Trophoblast cell (in vitro differentiated cells and primary cell): ENCODE data around the gene XYLT1.

Experiments used
- DNase-seq, 2 donors: peaks; one replicate each; pipeline ENCODE4 v3.0.0-alpha.2; 2016
- H2AFZ ChIP-seq: 2 replicates; pipeline ENCODE4 v1.6.1; 2013; ENCODE audit warnings: low read length, moderate library complexity, mild to moderate bottlenecking; ENCODE audit not compliant: insufficient read depth, poor library complexity
- H2AK5ac ChIP-seq: 2 replicates; pipeline ENCODE4 v1.6.1; 2013; ENCODE audit warnings: mild to moderate bottlenecking, low read length
- H2BK120ac ChIP-seq: 2 replicates; pipeline ENCODE4 v1.6.1; 2013; ENCODE audit warnings: low read length, mild to moderate bottlenecking, moderate library complexity; ENCODE audit not compliant: insufficient read depth, poor library complexity
- H2BK12ac ChIP-seq: 2 replicates; pipeline ENCODE4 v1.6.1; 2013; ENCODE audit warnings: mild to moderate bottlenecking, low read length, moderate library complexity
- H2BK5ac ChIP-seq: 2 replicates; pipeline ENCODE4 v1.6.1; 2013; ENCODE audit warnings: low read length, low read depth, moderate library complexity, mild to moderate bottlenecking; ENCODE audit not compliant: poor library complexity
- H3K14ac ChIP-seq: 2 replicates; pipeline ENCODE4 v1.6.1; 2013; ENCODE audit warnings: mild to moderate bottlenecking, low read length
- H3K18ac ChIP-seq: 2 replicates; pipeline ENCODE4 v1.6.1; 2013; ENCODE audit warnings: mild to moderate bottlenecking, low read length
- H3K23ac ChIP-seq: 2 replicates; pipeline ENCODE4 v1.6.1; 2013; ENCODE audit warnings: low read length
- H3K27ac ChIP-seq: 2 replicates; pipeline ENCODE4 v1.5.1; 2013; ENCODE audit warnings: low read depth, mild to moderate bottlenecking, inconsistent platforms, low read length, moderate library complexity
- H3K27me3 ChIP-seq: 2 replicates; pipeline ENCODE4 v1.6.1; 2013; ENCODE audit warnings: inconsistent platforms, mild to moderate bottlenecking, low read length, moderate library complexity; ENCODE audit not compliant: insufficient read depth
- H3K36me3 ChIP-seq, 2 experiments: 1 replicate in 1 of 2; 2 replicates in 1 of 2; pipeline ENCODE4 v1.6.1; 2013; ENCODE audit warnings: low read length in 2 of 2, mild to moderate bottlenecking in 2 of 2, moderate library complexity in 1 of 2; ENCODE audit not compliant: insufficient read depth in 2 of 2, control insufficient read depth in 1 of 2
- H3K4ac ChIP-seq: 2 replicates; pipeline ENCODE4 v1.6.1; 2013; ENCODE audit warnings: low read depth, mild to moderate bottlenecking, low read length, moderate library complexity
- H3K4me1 ChIP-seq, 2 experiments: 1 replicate in 1 of 2; 2 replicates in 1 of 2; pipeline ENCODE4 v1.6.1; 2013; ENCODE audit warnings: low read length in 2 of 2, mild to moderate bottlenecking in 2 of 2, moderate library complexity in 1 of 2; ENCODE audit not compliant: insufficient read depth in 2 of 2, control insufficient read depth in 1 of 2
- H3K4me2 ChIP-seq: 2 replicates; pipeline ENCODE4 v1.6.1; 2013; ENCODE audit warnings: inconsistent platforms, mild to moderate bottlenecking, low read length, moderate library complexity
- H3K4me3 ChIP-seq: 2 replicates; pipeline ENCODE4 v1.5.1; 2013; ENCODE audit warnings: mild to moderate bottlenecking, low read depth, low read length, inconsistent platforms
- H3K79me1 ChIP-seq: one replicate; pipeline ENCODE4 v1.6.1; 2013; ENCODE audit warnings: low read length
- H3K79me2 ChIP-seq: 2 replicates; pipeline ENCODE4 v1.6.1; 2013; ENCODE audit warnings: low read length, mild to moderate bottlenecking; ENCODE audit not compliant: control insufficient read depth, insufficient read depth, poor library complexity
- H3K9ac ChIP-seq: 2 replicates; pipeline ENCODE4 v1.6.1; 2013; ENCODE audit warnings: mild to moderate bottlenecking, low read length
- H3K9me3 ChIP-seq: 2 replicates; pipeline ENCODE4 v1.6.1; 2013; ENCODE audit warnings: low read depth, mild to moderate bottlenecking, control low read depth, inconsistent platforms, low read length; ENCODE audit not compliant: insufficient read depth
- H4K12ac ChIP-seq: 2 replicates; pipeline ENCODE4 v1.6.1; 2013; ENCODE audit warnings: low read depth, mild to moderate bottlenecking, low read length, moderate library complexity
- H4K8ac ChIP-seq: 2 replicates; pipeline ENCODE4 v1.6.1; 2013; ENCODE audit warnings: low read depth, mild to moderate bottlenecking, low read length, moderate library complexity
- H4K91ac ChIP-seq: one replicate; pipeline ENCODE4 v1.6.1; 2013; ENCODE audit warnings: low read depth, mild to moderate bottlenecking, low read length, moderate library complexity
- WGBS: extraction: QIAGEN DNeasy Blood & Tissue Kit; methylation state at CpG from one replicate; pipeline ENCODE4 v1.1.7; 2013; ENCODE audit warnings: missing lambda C conversion rate; ENCODE audit not compliant: insufficient read length, insufficient coverage; ENCODE audit errors: extremely low coverage; 5-methylcytosine and 5-hydroxymethylcytosine counted together

The XYLT1 gene

GRCh38 chr16:17126156-17126555 lies 344.6 kb downstream of the XYLT1 start:
- Histone ChIP-seq H3K23ac (no peak overlapping the region), H2AK5ac (no peak overlapping the region), H4K12ac (no peak overlapping the region), H4K8ac (no peak overlapping the region), H3K14ac (no peak overlapping the region), H2BK5ac (no peak overlapping the region), H3K4me3 (no peak overlapping the region), H3K4me2 (no peak overlapping the region), H3K36me3 (peaks cover 2 to 4% of the 10 kb centered on the region in 2 experiments), H3K27ac (no peak overlapping the region), H3K79me1 (no peaks in the 10 kb centered on the region), H3K9me3 (no peaks in the 10 kb centered on the region), H3K18ac (no peak overlapping the region), H3K4me1 (no peaks in the 10 kb centered on the region), H2BK120ac (no peak overlapping the region), H2AFZ (no peak overlapping the region), H2BK12ac (no peak overlapping the region), H4K91ac (no peak overlapping the region), H3K4ac (no peak overlapping the region), H3K9ac (no peak overlapping the region), H3K79me2 (no peaks in the 10 kb centered on the region), H3K27me3 (no peaks in the 10 kb centered on the region)
- no peak for DNase-seq
- WGBS = no CpG with 5 or more reads among the region's 3 CpGs

DNA sequence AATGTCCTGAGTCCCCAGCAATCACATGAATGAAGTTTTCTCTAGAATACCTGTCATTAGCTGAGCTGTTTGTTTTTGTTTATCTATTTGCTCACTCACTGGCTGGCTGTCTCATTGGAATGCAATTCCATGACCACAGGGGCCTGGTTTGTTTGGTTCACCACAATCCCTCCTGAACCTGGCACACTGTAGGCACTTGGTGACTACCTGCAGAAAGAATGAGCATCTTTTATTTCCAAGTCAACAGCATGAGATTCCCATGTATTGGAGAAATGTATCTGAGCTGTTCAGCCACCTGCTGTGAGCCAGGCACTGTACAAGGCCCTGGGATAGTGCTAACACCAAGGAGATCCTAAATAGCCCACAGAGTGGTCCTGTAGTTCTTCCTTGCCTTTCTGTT lies 345.1 kb downstream of the XYLT1 start:
- no peaks in the 10 kb centered on the region for H3K4me1 ChIP-seq
- H3K4me3 ChIP-seq = no peak overlapping the region
- H3K9ac ChIP-seq = no peak overlapping the region
- no peak overlapping the region for H2AK5ac ChIP-seq
- H3K79me2 ChIP-seq = no peaks in the 10 kb centered on the region
- no peak overlapping the region for H2BK120ac ChIP-seq
- no peaks in the 10 kb centered on the region for H3K79me1 ChIP-seq
- H3K27me3 ChIP-seq = no peaks in the 10 kb centered on the region
- H3K27ac ChIP-seq = no peak overlapping the region
- H2BK5ac ChIP-seq = no peak overlapping the region
- no peak overlapping the region for H3K18ac ChIP-seq
- no peak overlapping the region for H3K4me2 ChIP-seq
- H3K36me3 ChIP-seq = peaks cover 2 to 4% of the 10 kb centered on the region in 2 experiments
- H4K12ac ChIP-seq = no peak overlapping the region
- H4K8ac ChIP-seq = no peak overlapping the region
- H4K91ac ChIP-seq = no peak overlapping the region
- no peak for DNase-seq
- no peak overlapping the region for H2AFZ ChIP-seq
- H3K9me3 ChIP-seq = no peaks in the 10 kb centered on the region
- H3K4ac ChIP-seq = no peak overlapping the region
- no peak overlapping the region for H2BK12ac ChIP-seq
- H3K23ac ChIP-seq = no peak overlapping the region
- no peak overlapping the region for H3K14ac ChIP-seq

DNA sequence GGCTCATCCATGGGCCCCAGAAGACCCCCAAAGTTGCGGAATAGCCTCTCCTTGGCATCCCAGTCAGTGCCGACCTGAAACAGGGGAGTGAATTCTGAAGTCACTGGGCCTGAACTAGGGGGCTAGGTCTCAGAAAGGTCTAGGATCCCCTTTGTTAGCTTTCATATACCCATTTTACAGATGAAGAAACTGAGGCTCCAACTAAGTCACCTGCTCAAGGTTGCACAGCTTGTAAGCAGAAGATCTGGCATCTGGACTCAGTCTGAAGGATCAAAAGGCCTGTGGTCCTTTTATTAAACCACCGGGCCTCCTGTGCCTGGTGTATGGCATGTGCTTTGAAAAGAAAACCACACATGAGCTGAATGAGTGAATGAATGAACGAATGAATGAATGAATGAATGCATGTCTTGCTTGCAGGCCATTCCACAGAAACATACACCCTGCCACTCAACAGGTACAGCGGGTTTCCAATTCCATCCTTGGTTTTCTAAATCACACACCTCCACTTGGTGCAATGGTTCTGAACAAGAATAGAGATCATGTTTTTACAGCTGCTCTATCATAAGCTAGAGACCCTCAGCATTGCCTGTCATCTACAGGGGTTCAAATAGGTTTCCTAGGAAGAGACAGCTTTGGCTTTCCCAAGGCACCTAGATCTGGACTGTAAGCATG lies 352.7 kb downstream of the XYLT1 start:
- H3K79me2 ChIP-seq = no peaks in the 10 kb centered on the region
- no peak for DNase-seq
- H3K4me3 ChIP-seq = no peak overlapping the region
- no peaks in the 10 kb centered on the region for H3K4me1 ChIP-seq
- no peak overlapping the region for H3K4ac ChIP-seq
- no peak overlapping the region for H3K9ac ChIP-seq
- H3K14ac ChIP-seq = no peak overlapping the region
- H2AFZ ChIP-seq = no peak overlapping the region
- H3K79me1 ChIP-seq = no peaks in the 10 kb centered on the region
- WGBS = no CpG with 5 or more reads among the region's 5 CpGs
- no peak overlapping the region for H4K8ac ChIP-seq
- peaks cover 2 to 3% of the 10 kb centered on the region in 2 experiments for H3K36me3 ChIP-seq
- H3K23ac ChIP-seq = no peak overlapping the region
- H4K12ac ChIP-seq = no peak overlapping the region
- no peak overlapping the region for H2AK5ac ChIP-seq
- no peak overlapping the region for H3K18ac ChIP-seq
- H3K27ac ChIP-seq = no peak overlapping the region
- no peak overlapping the region for H2BK120ac ChIP-seq
- no peaks in the 10 kb centered on the region for H3K27me3 ChIP-seq
- H3K4me2 ChIP-seq = no peak overlapping the region
- H4K91ac ChIP-seq = no peak overlapping the region
- no peaks in the 10 kb centered on the region for H3K9me3 ChIP-seq
- H2BK5ac ChIP-seq = no peak overlapping the region
- no peak overlapping the region for H2BK12ac ChIP-seq

DNA sequence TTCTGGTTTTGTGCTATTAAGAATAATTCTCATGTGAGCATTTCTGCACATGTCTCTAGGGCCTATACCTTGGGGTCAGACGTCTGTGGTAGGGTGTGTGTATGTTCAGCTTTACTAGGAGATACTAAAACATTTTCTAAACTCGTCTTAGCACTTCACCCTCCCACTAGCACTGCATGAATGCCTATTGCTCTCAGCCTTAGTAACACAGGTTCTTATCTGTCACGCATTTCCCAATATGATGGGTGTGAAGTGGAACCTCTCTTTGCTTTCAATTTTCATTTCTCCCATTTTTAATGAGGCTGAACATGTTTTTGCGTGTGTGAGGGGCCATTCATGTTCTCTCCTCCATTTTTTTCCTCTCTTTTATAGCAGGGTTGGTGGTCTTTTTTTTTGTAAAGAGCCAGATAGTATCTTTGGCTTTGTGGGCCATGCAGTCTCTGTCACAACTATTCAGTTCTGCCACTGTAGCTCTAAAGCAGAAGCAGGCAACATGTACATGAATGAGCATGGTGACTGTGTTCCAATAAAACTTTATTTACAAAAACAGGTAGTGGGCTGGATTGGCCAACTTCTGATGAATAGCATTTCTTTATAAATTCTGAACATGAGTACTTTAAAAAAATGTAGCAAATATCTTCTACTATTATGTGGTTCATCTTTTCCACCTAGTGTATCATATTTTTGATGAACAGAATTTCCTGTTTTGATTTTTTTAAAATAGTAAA lies 354.0 kb downstream of the XYLT1 start:
- Histone ChIP-seq H3K4me1 (no peaks in the 10 kb centered on the region), H3K4ac (no peak overlapping the region), H3K79me2 (no peaks in the 10 kb centered on the region), H2AK5ac (no peak overlapping the region), H2BK120ac (no peak overlapping the region), H3K79me1 (no peaks in the 10 kb centered on the region), H2AFZ (no peak overlapping the region), H4K8ac (no peak overlapping the region), H3K18ac (no peak overlapping the region), H2BK5ac (no peak overlapping the region), H3K4me2 (no peak overlapping the region), H3K14ac (no peak overlapping the region), H3K27me3 (no peaks in the 10 kb centered on the region), H3K9me3 (no peaks in the 10 kb centered on the region), H4K91ac (no peak overlapping the region), H3K36me3 (peaks cover 2 to 3% of the 10 kb centered on the region in 2 experiments), H3K4me3 (no peak overlapping the region), H2BK12ac (no peak overlapping the region), H3K27ac (no peak overlapping the region), H3K9ac (no peak overlapping the region), H3K23ac (no peak overlapping the region), H4K12ac (no peak overlapping the region)
- DNase-seq = no peak
- no CpG with 5 or more reads among the region's 4 CpGs for WGBS
